Stimulated activated CD4-positive, alpha-beta T cell treated with anti-CD3 and anti-CD28 coated beads, Interleukin-15, amount 100 ng/mL, for 48 hours (primary cell): ENCODE measurements around the gene FOXP1.

ENCODE experiments used
- DNase-seq, 2 donors: peaks; one replicate each; pipeline ENCODE4 v3.0.0-alpha.2; 2020; ENCODE audit warnings: low read depth in 2 of 2

The FOXP1 gene

DNA sequence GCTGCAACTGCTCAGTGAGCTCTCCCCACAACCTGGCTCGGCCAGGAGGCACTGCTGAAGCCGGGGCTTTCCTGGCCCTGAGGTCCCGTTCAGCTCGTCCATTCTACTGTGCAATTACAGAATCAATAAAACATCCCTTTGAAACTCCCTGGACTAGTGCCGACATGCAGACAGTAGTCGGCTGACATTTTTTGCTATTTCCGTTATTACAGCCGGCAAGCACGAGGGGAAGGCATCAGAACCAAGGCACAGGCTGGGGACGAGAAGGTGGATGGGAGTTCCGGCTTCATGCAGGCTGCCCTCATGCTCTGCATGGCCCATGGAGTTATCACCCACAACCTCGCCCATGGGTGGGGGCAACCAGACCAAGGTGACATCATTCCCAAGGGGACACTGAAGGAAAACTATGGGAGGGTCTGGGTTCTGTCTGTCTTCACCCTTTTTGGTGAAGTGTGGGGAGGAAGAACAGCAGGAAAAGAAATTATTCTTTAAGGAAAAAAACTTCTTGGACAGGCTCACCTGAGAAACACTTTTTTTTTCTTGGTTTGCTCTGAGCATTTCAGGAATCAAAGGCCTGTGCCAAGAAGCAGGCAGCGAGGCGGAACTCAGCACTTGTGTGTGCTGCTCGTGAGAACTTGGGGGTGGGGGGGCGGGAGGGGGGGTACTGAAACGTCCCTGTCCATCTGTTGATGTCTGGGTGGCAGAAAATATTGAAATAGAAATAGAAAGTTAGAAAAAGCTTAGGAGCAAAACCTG is 154.5 kb downstream of the FOXP1 start:
- no peak for DNase-seq

DNA sequence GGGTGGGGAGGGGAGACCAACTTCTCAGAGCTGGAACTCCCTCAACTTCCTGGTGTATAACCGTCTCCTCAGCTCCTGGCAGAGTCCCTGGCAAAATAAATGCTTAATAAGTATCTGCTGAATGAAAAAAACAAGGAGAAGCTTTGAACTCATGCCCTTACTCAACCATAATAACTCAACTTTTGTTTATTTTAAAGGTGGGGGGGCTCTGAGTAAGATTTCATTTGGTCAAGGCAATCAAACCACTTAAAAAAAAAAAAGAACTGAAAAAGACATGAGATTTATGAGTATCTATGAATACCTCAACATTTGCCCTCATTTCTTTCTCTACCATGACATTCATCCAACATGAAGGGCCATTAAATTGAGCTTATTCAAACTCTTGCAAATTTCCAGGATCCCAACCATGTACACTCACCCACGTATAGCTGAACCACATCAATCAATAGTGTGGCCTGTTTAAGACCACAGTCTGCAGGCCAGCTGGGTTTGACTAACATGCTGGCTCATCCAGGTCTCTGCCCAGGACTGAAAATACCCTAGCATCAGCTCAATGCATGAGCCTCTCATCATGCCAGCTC is 157.9 kb downstream of the FOXP1 start:
- peak in 1 of 2 donors; percentile 52 for DNase-seq

DNA sequence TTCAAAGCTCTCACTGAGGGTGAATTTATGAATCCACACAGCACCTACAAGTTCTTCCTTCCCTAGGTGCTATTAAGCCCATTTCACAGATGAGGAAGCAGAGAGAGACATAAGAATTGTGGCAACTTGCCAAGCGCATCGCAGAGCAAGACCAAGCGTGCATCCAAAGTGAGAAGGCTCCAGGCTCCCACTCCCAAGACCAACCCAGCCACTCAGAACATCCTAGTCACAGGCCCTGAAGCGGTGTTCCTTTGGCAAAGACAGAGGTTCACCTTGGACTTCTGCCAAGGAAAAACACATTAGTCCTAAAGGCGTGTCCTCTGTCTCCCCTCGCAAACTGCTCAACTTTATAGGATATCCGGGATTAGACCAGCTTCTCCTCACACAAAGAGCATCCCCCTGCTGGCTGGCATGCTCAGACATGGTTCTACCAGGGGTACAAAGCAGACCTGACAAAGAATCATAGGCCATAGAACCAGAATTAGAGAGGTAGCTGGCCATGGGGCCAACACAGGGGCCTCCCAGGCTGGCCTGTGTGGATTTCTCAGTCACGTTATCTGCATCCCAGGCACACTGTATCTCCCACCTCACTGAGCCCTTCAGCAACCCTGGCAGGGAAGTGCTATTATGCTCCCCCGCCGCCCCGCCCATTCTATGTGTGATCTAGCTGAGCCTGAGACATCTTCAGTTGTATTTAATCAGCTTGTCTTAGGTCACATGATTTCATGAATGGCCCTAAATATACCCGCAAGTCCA is 160.2 kb downstream of the FOXP1 start:
- no peak for DNase-seq

DNA sequence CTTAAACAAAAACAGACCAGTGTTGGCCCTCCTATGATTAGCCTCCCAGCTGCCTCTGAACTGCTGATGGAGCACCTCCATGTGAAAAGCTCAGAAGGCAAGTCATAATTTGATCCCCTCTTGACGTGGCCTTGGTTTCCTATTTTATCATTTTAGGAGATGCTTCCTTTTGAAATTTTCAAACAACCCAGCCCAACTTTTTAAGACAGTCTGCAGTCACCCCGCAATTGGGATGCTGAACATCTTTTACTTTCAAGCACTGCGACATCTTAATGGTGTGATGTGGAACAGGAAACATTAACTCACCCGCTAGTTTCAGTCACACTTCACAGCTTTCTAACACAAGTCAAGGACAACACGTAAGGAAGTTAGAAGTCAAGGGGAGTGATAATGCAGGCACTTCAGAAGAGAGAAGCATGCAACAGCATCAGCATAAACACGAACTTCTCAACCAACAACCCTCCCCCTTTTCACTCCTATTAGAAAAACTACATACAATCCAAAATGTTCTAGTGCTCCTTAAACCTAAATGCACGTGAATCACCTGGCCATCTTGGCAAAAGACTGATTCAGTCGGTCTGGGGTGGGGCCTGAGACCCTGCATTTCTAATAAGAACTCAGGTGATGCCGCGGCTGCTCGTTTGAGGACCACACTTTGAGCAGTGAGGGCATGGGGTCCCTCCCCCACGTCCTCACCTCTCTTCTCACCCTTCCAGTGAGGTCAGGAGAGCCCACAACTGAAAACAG is 161.5 kb downstream of the FOXP1 start:
- DNase-seq = peak; percentile 30 to 57

DNA sequence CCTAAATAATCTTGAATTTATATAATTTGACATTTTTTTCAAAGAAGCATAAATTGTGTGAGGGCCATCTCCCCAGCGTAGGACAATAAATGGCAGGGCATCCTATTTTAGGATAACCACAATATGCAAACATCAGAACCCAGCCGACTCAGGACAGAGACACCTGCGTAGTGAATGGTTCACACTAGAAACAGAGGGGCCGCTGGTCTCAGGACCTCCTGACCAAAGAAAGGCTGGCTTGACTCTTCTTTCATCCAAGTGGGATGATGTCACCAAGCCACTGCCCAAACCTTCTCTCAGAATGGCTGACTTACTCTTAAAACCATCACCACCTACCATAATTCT is 162.1 kb downstream of the FOXP1 start:
- DNase-seq = no peak

DNA sequence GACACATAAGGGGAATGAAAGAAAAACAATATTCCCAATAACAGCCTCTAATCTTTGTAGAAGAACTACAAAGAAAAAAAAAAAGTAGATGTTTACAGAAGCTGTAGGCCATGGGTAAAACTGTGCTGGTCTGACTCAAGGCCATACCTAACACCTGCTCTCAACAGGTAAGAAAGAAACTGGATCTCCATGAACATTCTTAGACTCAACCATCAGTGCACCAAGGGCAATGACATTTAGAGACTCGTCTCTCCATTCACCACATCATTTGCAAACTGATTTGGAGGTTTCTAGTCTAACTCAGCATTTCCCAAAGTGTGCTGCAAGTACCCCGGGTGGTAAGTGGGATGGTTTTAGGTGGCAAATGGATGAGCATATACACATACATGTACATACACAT is 164.2 kb downstream of the FOXP1 start:
- no peak for DNase-seq

DNA sequence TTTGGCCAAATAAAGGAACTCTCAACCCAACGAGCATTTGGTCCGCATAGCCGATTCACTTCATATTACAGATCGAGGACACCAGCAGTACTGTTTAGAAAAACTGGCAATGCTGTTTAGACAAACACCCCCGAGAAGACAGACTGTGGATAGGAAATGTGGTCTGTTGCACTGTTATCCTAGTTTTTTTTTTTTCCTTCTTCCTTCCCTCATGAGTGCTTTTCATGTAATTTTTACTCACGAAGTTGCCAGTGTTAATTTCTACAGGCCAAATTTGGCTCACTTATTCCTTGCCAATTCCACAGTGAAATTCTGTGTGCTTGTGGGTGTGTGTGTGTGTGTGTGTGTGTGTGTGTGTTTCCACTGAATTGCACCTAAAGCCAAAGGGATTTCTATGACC is 165.7 kb downstream of the FOXP1 start:
- no peak for DNase-seq

DNA sequence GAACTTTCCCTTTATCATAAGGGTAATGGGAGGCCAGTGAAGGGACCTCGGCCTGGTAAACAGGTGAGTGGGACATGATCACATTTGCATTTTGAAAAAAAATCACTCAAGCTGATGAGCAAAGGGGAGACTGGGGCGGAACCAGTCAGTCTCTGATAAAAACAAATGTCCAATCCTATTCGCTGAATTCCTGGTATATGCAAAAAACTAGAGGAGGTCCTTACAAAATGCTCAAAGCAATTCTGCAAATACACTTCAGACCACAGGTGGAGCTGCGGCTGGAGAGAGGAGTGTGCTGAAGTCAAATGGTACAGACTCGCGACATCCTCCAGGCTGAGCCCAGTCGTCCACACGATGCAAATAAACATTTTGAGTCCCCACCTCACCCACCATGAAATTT is 166.7 kb downstream of the FOXP1 start:
- DNase-seq = no peak

DNA sequence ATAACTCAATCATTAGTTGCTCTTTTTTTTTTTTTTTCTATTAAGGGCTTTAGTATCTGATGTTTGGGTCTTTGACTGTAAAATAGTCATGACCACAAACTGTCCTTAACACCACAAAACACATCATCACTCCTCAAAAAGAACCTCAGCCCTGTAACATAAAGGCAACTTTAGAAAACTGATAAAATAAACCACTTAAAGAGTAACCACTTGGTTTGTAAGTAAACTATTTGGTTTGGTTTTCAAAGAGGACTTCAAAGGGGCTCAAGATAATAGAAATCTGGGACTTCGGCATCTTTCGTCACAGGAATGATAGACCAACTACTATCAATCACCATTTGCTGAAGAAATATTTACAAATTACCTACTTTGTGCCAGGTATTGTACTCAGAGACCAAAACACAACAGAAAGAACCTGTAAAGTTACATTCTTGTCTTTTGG is 167.8 kb downstream of the FOXP1 start:
- no peak for DNase-seq

DNA sequence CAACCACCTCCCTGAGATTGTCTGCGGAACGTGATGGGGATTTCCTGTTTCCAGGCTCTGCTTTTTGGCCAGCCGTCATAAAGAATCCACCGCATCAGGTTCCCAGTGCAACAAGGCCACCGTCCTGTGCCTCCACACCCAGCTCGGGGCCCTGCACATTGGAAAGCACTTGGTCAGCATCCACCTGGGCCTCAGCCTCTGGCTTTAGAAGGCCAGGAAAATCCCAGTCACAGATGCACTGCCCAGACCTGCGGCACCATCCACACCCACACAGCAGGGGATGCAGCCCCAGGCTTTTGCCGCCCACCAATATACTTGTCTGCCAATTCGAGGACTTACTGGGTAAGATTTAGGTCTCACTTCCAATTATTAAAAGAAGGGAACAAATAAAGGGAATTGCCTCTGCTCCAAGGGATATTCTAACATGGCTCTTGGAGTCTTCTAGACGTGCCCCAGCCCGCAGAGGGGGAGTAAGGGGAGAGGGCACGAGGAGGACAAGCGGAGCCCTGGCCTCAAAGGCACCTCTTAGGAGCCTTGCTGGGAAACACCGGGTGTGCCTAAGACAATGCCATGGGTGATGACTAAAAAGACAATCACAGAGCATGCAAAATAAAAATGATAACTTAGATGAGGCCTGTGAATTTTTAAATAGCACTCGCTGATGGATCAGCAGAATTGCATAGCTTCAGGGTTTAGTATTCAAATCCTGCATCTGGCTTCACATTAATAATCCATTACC is 169.2 kb downstream of the FOXP1 start:
- no peak for DNase-seq

DNA sequence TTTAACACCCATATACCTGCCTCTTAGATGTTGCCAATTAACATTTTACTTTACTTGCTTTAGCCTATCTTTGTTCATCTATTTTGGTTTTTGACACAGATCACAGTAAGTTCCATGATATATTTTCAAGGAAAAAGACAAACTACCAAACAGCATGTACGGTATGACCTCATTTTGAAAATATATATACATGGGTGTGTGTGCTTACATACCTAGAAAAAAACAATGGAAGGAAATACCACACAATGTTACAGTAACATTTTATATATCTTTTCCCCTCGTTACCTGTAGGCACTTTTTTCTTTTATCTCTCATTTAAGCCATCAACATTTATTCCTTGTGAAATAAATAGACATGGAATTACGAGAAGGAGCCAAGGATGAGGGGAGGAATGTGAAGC is 170.0 kb downstream of the FOXP1 start:
- DNase-seq = no peak

DNA sequence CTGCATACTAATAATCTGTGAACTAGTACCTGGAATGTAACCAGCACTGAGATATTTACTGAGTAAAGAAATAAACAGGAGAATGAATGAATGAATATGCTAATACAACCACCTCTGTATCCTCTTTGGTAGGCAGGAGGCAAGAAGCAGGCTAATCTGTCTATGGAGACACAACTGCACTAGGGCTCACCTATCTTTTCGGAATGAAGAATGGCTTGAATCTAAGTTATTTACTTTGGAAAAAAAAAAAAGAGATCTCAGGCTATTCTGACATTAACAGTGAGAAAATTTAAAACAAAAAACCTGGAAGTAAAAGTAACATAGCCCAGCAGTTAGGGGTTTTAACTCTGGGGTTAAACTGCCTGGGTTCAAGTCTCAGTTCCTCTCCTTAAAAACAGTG is 174.2 kb downstream of the FOXP1 start:
- DNase-seq = no peak

DNA sequence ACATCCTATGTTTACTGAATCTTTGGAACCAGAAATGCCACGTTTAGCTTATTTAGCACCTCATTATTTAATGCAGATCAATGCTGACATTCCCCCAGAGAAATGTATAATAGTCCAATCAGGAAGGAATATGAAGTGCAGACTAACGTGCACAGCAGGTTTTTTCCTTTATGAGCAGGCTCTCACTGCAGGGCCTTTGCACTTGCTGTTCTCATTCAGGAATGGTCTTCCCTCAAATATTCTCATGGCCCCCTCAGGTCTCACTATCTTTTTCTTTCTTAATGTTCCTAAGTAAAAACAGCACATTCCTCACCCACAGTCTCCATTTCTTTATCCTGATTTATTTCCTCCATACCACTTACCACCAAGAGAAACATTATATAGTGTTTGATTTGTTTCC is 174.6 kb downstream of the FOXP1 start:
- no peak for DNase-seq

DNA sequence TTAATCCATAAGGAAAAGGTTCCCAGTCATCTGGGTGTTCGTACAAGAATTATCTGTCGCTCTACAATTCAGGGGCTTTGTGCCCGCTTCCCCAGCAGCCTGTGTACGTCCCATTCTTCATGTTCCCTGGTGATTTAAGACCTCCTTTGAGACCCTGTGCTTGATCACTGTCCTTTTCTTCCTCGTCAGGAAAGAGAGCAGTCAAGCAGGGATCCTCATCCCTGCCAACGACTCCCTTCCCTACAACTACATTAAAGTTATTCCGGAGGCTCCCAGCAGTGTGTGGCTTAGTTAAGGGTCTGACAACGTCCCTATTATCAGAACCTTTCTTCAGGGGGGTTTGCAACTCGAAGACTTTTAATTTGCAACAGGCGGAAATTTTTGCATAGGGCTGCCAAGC is 175.7 kb downstream of the FOXP1 start:
- DNase-seq = no peak

DNA sequence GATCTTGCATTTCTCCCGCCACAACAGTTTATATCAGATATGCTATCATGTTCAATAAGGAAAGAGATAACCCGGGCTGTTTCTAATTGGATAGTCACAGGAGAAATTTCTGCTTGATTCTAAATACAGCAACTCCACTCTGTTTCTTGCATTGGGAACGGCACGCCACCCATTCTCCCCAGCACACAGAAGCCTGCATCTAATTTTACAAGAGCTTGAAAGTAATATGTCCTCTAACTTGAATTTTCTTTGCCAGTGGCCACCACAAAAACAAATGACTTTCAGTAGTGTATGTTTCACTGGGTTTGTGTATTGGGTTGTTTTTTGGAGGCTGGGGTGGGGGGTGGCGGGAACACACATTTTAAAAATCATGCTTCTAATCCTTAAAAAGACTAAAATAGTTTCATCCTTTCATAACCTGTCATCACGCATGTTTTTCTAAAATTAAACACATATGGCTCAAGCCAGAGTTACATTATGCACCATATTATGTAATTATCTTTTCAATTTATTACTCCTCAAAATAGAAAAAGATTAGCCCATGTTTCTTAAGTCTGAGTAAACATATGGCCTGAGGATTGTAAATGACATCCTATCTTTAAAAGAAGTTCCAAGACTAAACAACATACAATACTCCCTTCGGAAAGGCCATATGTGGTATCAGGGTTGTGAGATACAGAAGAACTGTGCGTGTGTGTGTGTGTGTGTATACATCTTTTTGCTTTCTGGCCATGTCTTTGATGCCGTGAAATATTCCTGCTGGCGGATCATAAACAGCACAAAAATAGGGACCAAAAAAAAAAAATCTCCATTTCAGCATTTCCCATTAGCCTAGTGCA is 176.3 kb downstream of the FOXP1 start:
- no peak for DNase-seq

DNA sequence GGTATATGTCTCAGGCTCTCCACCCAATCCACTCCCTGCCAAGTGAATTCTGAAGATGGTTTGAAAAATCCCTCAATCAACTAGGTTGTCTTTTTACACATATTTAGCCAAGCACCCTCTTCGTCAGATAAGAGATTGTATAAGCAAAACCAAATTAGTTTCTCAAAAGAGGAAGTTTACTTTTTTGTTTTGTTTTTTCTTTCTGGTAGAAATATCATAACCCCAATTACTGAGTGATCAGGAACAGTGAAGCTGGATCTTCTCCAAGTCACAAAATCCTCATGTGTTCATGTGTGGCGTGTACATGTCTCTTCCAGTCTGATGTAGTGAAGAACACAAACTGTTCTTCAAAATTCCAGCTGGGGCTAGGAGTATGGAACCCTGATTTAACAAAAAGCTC is 180.6 kb downstream of the FOXP1 start:
- DNase-seq = no peak

DNA sequence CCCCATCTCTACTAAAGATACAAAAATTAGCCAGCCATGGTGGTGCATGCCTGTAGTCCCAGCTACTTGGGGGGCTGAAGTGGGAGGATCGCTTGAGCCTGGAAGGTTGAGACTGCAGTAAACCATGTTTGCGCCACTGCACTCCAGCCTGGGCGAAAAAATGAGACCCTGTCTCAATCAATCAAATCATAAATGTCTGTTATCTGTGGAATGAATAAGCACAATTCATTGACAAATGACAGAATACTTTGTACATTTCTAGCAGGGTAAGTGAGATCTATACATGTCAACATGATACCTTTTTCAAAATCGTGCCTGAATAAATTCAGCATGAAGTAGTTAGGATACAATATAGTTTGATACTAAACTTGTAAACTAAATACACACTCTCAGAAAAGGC is 181.2 kb downstream of the FOXP1 start:
- DNase-seq = no peak

DNA sequence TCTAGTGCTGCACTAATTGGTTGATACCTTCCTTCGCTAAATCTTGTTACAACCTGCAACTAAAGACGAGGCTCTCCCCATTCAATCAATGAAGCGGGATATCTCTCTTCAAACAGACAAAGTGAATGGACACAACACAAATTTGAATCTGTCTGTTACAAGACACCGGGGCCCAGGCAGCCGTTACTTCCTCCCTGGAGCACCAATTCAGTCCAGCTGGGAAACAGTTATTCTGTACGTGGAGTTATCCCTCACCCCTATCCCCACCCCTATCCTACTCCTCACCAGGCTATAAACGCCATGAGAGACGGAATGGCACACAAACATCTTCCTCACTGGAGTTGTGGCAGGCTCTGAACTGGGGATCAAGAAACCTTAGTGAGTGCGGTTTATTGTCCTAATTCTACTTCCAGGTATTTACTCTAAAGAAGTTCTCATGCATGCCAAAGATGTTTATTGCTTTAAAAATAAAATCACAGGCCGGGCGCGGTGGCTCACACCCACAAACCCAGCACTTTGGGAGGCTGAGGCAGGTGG is 181.8 kb downstream of the FOXP1 start:
- DNase-seq = no peak

DNA sequence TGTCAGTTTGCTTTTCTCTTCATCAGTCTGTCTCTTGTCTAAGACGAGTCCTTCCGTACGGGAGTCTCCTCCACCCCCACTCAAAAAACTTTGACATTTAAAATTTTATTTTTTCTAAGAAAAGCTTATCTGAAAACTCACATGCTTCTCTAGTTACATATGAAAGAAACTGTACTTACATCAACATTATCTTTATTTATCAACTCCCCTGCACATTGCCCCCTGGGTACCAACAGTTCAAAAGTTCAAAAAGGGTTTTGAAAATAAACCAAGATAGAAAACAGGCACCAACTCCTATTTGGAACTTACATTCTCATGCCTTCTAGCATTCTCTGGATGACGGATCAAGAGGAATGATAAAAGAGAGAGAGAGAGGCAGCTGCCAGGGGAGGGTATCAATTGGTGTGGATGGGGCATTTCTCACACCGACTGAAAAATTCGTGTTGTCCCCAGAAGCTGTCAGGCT is 182.5 kb downstream of the FOXP1 start:
- no peak for DNase-seq

DNA sequence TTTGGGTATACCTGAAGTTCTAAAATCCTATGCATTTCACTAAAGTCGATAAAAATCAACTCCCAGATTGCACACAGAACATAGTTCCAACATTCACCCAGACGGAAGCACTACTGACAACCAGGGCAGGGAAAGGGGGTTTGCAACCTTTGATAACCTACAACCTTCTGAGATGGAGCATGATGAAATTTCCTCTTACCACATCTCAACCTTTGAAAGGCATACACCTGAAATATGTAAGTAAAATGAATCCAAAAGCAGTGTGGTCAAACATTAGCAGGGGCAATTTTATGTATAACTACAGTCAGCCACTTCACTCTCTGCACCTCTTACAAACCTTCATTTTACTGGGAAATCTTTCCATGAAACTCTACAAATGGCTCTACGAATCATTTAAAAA is 184.1 kb downstream of the FOXP1 start:
- no peak for DNase-seq
